ENCODE measurements around the gene ETV3. TPM values are rescaled to one million over a fixed set of nuclear protein-coding genes. Genes with fewer than 3 reads are reported as not detected.
A peak's percentile ranks its signal among the peaks of the same experiment; 100 is the strongest.

Gene ETV3
- total and polyA plus RNA-seq, 7 donors: 5.5 to 22.7 (median 16.3) TPM

DNA sequence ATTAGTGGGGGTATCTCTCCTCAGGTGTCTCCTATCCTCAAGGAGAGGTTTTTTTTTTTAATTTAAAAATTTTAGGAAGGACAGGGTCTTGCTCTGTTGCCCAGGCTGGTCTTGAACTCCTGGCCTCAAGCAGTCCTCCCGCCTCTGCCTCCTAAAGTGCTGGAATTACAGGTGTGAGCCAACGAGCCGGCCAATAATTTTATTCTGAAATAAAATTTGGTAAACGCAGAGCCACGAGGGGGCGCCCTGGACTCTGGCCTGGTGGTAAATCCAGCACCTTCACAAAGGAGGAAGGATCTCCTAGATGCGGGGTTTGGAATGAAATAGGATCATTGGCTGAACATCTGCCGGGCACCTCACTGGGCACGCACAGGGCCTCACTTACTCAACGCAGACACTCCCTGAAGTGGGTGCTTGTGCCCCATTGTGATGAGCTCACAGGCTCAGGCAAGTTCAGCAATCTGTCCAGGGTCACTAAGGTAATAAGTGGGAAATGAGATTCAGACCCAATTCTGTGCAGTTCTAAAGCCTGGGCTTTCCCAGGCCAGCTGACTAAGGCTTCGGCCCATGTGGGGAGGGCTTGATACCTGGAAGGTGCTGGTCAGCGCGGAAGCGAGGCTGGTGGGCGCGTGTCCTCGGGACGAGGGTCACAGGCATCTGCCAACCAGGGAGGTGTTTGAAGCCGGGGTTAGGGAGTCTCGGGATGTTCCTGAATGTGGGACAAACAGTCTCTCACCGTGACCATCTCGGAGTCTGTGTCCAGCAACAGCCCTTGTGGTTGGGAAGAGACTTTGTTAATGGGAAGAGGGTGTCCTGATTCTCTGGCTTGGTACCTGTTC lies 32.7 kb upstream of the ETV3 start:
- no peak for ATAC-seq
- DNase-seq: no peak
- intact Hi-C loops (cut with DNase I): no loop called here
- no peak overlapping the region for H3K4me3 ChIP-seq
- H3K27me3 ChIP-seq (ENCODE audit: insufficient read depth in 3 of 3, low read length in 2 of 3): peaks cover 0 to 9% (median 0%) of the 10 kb centered on the region in 3 donors
- no peak overlapping the region for H3K27ac ChIP-seq
- H3K4me1 ChIP-seq: no peaks in the 10 kb centered on the region
- TF ChIP-seq, protein P1, sequence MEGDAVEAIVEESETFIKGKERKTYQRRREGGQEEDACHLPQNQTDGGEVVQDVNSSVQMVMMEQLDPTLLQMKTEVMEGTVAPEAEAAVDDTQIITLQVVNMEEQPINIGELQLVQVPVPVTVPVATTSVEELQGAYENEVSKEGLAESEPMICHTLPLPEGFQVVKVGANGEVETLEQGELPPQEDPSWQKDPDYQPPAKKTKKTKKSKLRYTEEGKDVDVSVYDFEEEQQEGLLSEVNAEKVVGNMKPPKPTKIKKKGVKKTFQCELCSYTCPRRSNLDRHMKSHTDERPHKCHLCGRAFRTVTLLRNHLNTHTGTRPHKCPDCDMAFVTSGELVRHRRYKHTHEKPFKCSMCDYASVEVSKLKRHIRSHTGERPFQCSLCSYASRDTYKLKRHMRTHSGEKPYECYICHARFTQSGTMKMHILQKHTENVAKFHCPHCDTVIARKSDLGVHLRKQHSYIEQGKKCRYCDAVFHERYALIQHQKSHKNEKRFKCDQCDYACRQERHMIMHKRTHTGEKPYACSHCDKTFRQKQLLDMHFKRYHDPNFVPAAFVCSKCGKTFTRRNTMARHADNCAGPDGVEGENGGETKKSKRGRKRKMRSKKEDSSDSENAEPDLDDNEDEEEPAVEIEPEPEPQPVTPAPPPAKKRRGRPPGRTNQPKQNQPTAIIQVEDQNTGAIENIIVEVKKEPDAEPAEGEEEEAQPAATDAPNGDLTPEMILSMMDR (IDR thresholded peaks at IDR 0.05): peak; percentile 29
- WGBS, 3 donors: 66 to 74% (median 69%) methylated on average over 22 of the region's 22 CpGs
- no peaks in the 10 kb centered on the region for H3K9me3 ChIP-seq
- H3K36me3 ChIP-seq (ENCODE audit: insufficient read depth in 1 of 2, low read depth in 1 of 2): no peaks in the 10 kb centered on the region

DNA sequence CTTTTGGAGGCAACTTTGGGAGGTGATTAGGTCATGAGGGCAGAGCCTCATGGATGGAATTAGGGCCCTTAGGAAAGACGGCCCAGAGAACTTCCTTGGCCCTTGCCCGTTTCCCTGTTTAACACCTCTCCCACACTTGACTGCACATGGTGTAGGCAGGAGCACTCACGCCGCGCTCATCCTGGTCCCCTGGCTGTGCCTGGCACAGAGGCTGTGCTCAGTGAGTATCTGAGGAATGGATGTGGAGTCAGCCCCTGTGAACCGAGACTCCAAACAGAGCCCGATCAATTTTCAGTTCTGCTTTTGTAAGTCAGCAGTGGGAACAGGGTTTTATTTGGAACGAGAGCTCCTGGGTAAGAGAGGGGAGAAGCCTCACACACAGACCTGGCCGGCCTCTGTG lies 29.8 kb upstream of the ETV3 start:
- 87 to 90% (median 89%) methylated on average over 9 of the region's 9 CpGs for WGBS, 3 donors
- intact Hi-C loops (cut with DNase I): loop anchor here (5.0 to 10.0 kb wide), 2 partner anchors 319 to 327 kb away; no protein-coding TSS in a partner anchor

DNA sequence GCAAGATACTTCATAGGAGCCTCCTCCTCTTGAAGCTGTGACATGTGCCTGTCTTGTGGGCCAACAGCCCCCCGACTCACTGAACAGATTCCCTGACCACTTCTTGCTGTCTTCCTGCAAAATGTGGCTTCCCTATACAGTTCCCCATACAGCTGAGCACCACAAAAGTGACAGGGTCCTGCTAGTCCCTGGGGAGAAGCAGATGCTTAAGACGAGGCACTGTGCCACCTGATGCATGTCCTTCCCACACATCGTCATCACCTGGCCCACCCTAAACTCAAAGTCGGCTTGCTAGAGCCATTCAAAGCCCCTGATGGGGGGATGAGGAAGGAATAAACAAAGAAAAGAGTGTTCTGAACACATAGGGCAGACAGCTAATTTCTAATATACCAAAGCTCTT lies 29.2 kb upstream of the ETV3 start:
- ATAC-seq (no peak), DNase-seq (no peak)
- no peak overlapping the region for H3K27ac ChIP-seq
- TF ChIP-seq, protein P1 (IDR thresholded peaks at IDR 0.05): no peak
- 63 to 70% (median 67%) methylated on average over 4 of the region's 4 CpGs for WGBS, 3 donors
- H3K4me3 ChIP-seq: no peak overlapping the region
- H3K27me3 ChIP-seq (ENCODE audit: insufficient read depth in 3 of 3, low read length in 2 of 3): peaks cover 0 to 9% (median 0%) of the 10 kb centered on the region in 3 donors
- intact Hi-C loops (cut with DNase I): loop anchor here (5.0 to 10.0 kb wide), 2 partner anchors 320 to 327 kb away; no protein-coding TSS in a partner anchor
- H3K4me1 ChIP-seq: no peaks in the 10 kb centered on the region
- no peaks in the 10 kb centered on the region for H3K36me3 ChIP-seq (ENCODE audit: insufficient read depth in 1 of 2, low read depth in 1 of 2)
- no peaks in the 10 kb centered on the region for H3K9me3 ChIP-seq

More for the DNA sequence above, 29.8 kb upstream of the ETV3 start:
- TF ChIP-seq, protein P1 (IDR thresholded peaks at IDR 0.05): no peak
- H3K36me3 ChIP-seq (ENCODE audit: insufficient read depth in 1 of 2, low read depth in 1 of 2): no peaks in the 10 kb centered on the region
- H3K27me3 ChIP-seq (ENCODE audit: insufficient read depth in 3 of 3, low read length in 2 of 3): peaks cover 0 to 9% (median 0%) of the 10 kb centered on the region in 3 donors
- no peaks in the 10 kb centered on the region for H3K4me1 ChIP-seq
- H3K9me3 ChIP-seq: no peaks in the 10 kb centered on the region
- ATAC-seq (no peak), DNase-seq (no peak)
- no peak overlapping the region for H3K27ac ChIP-seq
- H3K4me3 ChIP-seq: no peak overlapping the region

DNA sequence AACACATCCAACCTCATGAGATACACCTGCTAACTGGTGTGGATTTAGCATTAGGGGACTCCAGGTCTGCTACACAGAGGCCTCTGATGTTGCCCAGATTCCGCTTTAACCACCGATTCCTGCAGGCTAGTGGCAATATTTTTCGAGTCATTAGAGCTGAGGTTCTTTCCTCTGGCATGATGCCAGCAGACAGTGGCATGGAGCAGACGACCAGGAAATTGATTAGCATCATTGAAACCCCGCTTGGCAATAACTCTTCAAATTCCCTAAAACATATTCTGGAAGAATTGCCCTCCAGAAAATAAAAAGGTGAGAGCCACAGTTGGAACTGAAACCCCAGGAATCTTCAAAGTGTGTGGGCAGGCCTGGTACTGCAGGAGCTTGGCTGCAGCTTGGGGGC lies 28.4 kb upstream of the ETV3 start:
- 42 to 49% (median 45%) methylated on average over 5 of the region's 5 CpGs for WGBS, 3 donors
- Histone ChIP-seq H3K27ac (no peak overlapping the region), H3K27me3 (ENCODE audit: insufficient read depth in 3 of 3, low read length in 2 of 3) (peaks cover 0 to 9% (median 0%) of the 10 kb centered on the region in 3 donors), H3K36me3 (ENCODE audit: insufficient read depth in 1 of 2, low read depth in 1 of 2) (no peaks in the 10 kb centered on the region), H3K9me3 (no peaks in the 10 kb centered on the region), H3K4me1 (no peaks in the 10 kb centered on the region), H3K4me3 (no peak overlapping the region)
- intact Hi-C loops (cut with DNase I): loop anchor here (5.0 to 10.0 kb wide), 2 partner anchors 321 to 328 kb away; no protein-coding TSS in a partner anchor
- ATAC-seq (no peak), DNase-seq (no peak)
- TF ChIP-seq, protein P1 (IDR thresholded peaks at IDR 0.05): no peak
